Neutrophil (primary cell): ENCODE measurements around the gene SEC23A.
"Not testable (repeated sequence)": the region's sequence is repeated elsewhere in the genome, so short reads cannot be mapped to it uniquely, and the experiment has no call there.

Source experiments
- H3K27ac ChIP-seq: fragments of 200-600 bp; sonication (generic); 2 replicates; pipeline ENCODE4 v1.5.1; 2016; ENCODE audit warnings: mild to moderate bottlenecking, moderate library complexity
- H3K27me3 ChIP-seq: fragments of 200-600 bp; sonication (generic); 2 replicates; pipeline ENCODE4 v1.6.0; 2016; ENCODE audit warnings: mild to moderate bottlenecking
- H3K36me3 ChIP-seq: fragments of 200-600 bp; sonication (generic); 2 replicates; pipeline ENCODE4 v1.5.1; 2017
- H3K4me1 ChIP-seq, 2 experiments: fragments of 200-600 bp in 1 of 2; sonication (generic) in 1 of 2; 1 replicate in 1 of 2; 2 replicates in 1 of 2; pipeline versions ENCODE4 v1.5.1 to v1.6.1; 2013 to 2016; ENCODE audit warnings: low read depth in 1 of 2, low read length in 1 of 2, mild to moderate bottlenecking in 1 of 2, moderate library complexity in 1 of 2; ENCODE audit not compliant: control insufficient read depth in 1 of 2, insufficient read depth in 1 of 2
- H3K4me3 ChIP-seq, 2 experiments: fragments of 200-600 bp in 1 of 2; sonication (generic) in 1 of 2; 1 replicate in 1 of 2; 2 replicates in 1 of 2; pipeline ENCODE4 v1.5.1; 2013 to 2016; ENCODE audit warnings: low read depth in 1 of 2, low read length in 1 of 2, mild to moderate bottlenecking in 1 of 2, moderate library complexity in 1 of 2
- H3K9me3 ChIP-seq: fragments of 200-600 bp; sonication (generic); 2 replicates; pipeline ENCODE4 v1.5.1; 2016
- CTCF ChIP-seq: fragments of 200-600 bp; sonication (generic); IDR thresholded peaks from 2 replicates; pipeline ENCODE4 v1.5.1; 2016; ENCODE audit warnings: antibody characterized with exemption

SEC23A gene

DNA sequence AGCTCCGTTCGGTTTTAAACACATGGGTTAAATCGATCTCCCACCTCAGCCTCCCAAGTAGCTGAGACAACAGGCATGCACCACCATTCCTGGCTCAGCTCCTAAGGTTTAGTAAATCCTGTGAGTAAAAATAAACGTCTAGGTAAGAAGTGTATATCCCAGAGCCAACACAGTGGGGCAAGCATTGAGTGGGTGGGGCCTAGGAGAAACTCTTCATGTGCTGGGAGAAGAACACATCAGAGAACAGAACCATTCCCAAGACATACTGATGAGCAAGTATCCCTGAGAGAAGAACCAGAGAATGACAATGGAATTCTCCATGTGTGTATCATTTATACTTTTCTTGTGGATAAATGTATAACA is 86.3 kb downstream of the SEC23A start:
- Histone ChIP-seq H3K27me3 (no peaks in the 10 kb centered on the region), H3K27ac (no peak overlapping the region), H3K9me3 (no peaks in the 10 kb centered on the region), H3K4me3 (no peak overlapping the region), H3K36me3 (no peaks in the 10 kb centered on the region), H3K4me1 (peaks cover 6 to 8% of the 10 kb centered on the region in 2 experiments)
- TF ChIP-seq CTCF: no peak

DNA sequence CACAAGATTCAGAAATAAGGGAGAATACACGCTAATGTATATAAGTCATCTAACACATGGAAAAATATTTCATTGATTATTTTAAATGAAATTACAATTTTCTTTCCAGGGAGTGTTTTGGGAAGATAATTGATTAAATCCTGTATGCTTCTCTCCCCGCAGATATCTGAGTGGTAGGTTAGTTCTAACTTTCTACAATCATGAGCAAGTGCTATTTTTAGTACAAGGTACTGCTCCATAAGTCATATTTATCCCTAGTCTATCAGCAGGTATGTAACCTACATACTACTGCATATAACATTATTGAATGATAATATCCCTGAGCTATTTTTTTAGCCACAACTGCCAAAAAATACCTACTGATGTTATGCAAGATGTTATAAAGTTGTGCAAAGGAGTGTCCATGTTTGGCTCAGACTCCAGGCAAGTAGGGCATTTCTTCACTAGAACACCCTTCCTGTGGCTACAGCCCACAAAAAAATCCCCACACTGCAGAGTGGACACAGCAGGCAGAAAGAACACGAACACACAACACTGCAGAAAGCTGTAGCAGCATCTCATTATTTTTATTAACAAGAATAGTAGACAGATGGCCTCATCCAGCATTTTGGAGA is 87.0 kb downstream of the SEC23A start:
- Histone ChIP-seq H3K36me3 (no peaks in the 10 kb centered on the region), H3K27ac (no peak overlapping the region), H3K4me1 (peaks cover 6 to 8% of the 10 kb centered on the region in 2 experiments), H3K4me3 (no peak overlapping the region), H3K27me3 (no peaks in the 10 kb centered on the region), H3K9me3 (no peaks in the 10 kb centered on the region)
- TF ChIP-seq CTCF: no peak

GRCh38 chr14:39015360-39015961 is 87.6 kb downstream of the SEC23A start:
- peak; percentile 34 for TF ChIP-seq CTCF
- no peaks in the 10 kb centered on the region for H3K27me3 ChIP-seq
- H3K4me1 ChIP-seq: peaks cover 6 to 8% of the 10 kb centered on the region in 2 experiments
- H3K36me3 ChIP-seq: no peaks in the 10 kb centered on the region
- no peak overlapping the region for H3K27ac ChIP-seq
- H3K9me3 ChIP-seq: no peaks in the 10 kb centered on the region
- H3K4me3 ChIP-seq: no peak overlapping the region

DNA sequence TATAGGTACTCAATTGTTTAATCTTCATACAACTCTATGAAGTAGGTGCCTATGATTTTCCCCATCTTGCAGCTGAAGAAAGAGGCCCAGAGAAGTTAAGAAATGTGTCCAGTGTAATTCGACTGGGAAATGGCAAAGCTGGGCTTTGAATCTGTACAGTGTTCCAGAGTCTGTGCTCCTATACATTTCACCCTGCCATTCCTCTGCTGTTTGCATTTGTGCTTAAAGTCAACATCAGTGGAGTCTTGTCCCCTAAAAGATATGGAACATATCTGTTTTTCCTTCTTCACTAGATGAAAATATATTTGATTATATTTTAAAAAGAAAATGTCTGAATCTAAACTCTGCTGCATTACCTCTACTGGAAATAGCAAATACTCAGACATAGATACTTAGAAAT is 88.6 kb downstream of the SEC23A start:
- Histone ChIP-seq H3K4me1 (peaks cover 6 to 8% of the 10 kb centered on the region in 2 experiments), H3K36me3 (no peaks in the 10 kb centered on the region), H3K27ac (no peak overlapping the region), H3K4me3 (no peak overlapping the region), H3K27me3 (no peaks in the 10 kb centered on the region), H3K9me3 (no peaks in the 10 kb centered on the region)
- TF ChIP-seq CTCF: no peak

DNA sequence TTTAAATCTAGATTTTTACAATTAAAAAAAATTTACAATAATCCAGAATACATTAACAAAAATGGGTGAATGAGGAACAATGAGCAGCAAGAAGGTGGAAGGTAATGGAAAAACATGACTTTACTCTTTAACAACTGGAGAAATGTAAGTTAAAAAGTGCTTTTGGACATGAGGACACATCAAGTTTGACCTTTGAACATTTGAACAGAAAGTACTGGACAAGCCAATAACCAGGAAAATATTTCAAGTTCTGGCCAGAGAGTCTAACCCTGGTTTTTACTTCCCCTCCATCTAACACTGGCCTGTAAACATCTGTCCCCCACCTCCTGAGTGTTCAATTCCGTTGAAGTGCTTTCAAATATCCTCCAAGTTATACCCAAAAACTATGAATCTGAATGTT is 94.1 kb downstream of the SEC23A start:
- H3K9me3 ChIP-seq, H3K27me3 ChIP-seq, H3K27ac ChIP-seq, H3K4me1 ChIP-seq, H3K4me3 ChIP-seq, H3K36me3 ChIP-seq: not testable (repeated sequence)

GRCh38 chr14:39006721-39007410 is 96.2 kb downstream of the SEC23A start:
- Histone ChIP-seq H3K27me3 (no peaks in the 10 kb centered on the region), H3K36me3 (no peaks in the 10 kb centered on the region), H3K27ac (no peak overlapping the region), H3K4me3 (no peak overlapping the region), H3K4me1 (no peaks in the 10 kb centered on the region), H3K9me3 (no peaks in the 10 kb centered on the region)
- TF ChIP-seq CTCF: no peak
